Measurements from ENCODE around the gene MCM7.

- TF ChIP-seq CTCF (conservative IDR thresholded peaks at IDR 0.05; ENCODE audit: low read length) (no peak), EZH2phosphoT487 (IDR thresholded peaks at IDR 0.05; ENCODE audit: borderline replicate concordance) (no peak)
Observed at GRCh38 chr7:100147278-100147677, 46.1 kb upstream of the MCM7 start.
